Trophoblast cell (in vitro differentiated cells and primary cell): ENCODE measurements around the gene TBC1D16.

Experiments used
- DNase-seq, 2 donors: peaks; one replicate each; pipeline ENCODE4 v3.0.0-alpha.2; 2016
- H2AFZ ChIP-seq: 2 replicates; pipeline ENCODE4 v1.6.1; 2013; ENCODE audit warnings: low read length, moderate library complexity, mild to moderate bottlenecking; ENCODE audit not compliant: insufficient read depth, poor library complexity
- H2AK5ac ChIP-seq: 2 replicates; pipeline ENCODE4 v1.6.1; 2013; ENCODE audit warnings: mild to moderate bottlenecking, low read length
- H2BK120ac ChIP-seq: 2 replicates; pipeline ENCODE4 v1.6.1; 2013; ENCODE audit warnings: low read length, mild to moderate bottlenecking, moderate library complexity; ENCODE audit not compliant: insufficient read depth, poor library complexity
- H2BK12ac ChIP-seq: 2 replicates; pipeline ENCODE4 v1.6.1; 2013; ENCODE audit warnings: mild to moderate bottlenecking, low read length, moderate library complexity
- H2BK5ac ChIP-seq: 2 replicates; pipeline ENCODE4 v1.6.1; 2013; ENCODE audit warnings: low read length, low read depth, moderate library complexity, mild to moderate bottlenecking; ENCODE audit not compliant: poor library complexity
- H3K14ac ChIP-seq: 2 replicates; pipeline ENCODE4 v1.6.1; 2013; ENCODE audit warnings: mild to moderate bottlenecking, low read length
- H3K18ac ChIP-seq: 2 replicates; pipeline ENCODE4 v1.6.1; 2013; ENCODE audit warnings: mild to moderate bottlenecking, low read length
- H3K23ac ChIP-seq: 2 replicates; pipeline ENCODE4 v1.6.1; 2013; ENCODE audit warnings: low read length
- H3K27ac ChIP-seq: 2 replicates; pipeline ENCODE4 v1.5.1; 2013; ENCODE audit warnings: low read depth, mild to moderate bottlenecking, inconsistent platforms, low read length, moderate library complexity
- H3K27me3 ChIP-seq: 2 replicates; pipeline ENCODE4 v1.6.1; 2013; ENCODE audit warnings: inconsistent platforms, mild to moderate bottlenecking, low read length, moderate library complexity; ENCODE audit not compliant: insufficient read depth
- H3K36me3 ChIP-seq, 2 experiments: 1 replicate in 1 of 2; 2 replicates in 1 of 2; pipeline ENCODE4 v1.6.1; 2013; ENCODE audit warnings: low read length in 2 of 2, mild to moderate bottlenecking in 2 of 2, moderate library complexity in 1 of 2; ENCODE audit not compliant: insufficient read depth in 2 of 2, control insufficient read depth in 1 of 2
- H3K4ac ChIP-seq: 2 replicates; pipeline ENCODE4 v1.6.1; 2013; ENCODE audit warnings: low read depth, mild to moderate bottlenecking, low read length, moderate library complexity
- H3K4me1 ChIP-seq, 2 experiments: 1 replicate in 1 of 2; 2 replicates in 1 of 2; pipeline ENCODE4 v1.6.1; 2013; ENCODE audit warnings: low read length in 2 of 2, mild to moderate bottlenecking in 2 of 2, moderate library complexity in 1 of 2; ENCODE audit not compliant: insufficient read depth in 2 of 2, control insufficient read depth in 1 of 2
- H3K4me2 ChIP-seq: 2 replicates; pipeline ENCODE4 v1.6.1; 2013; ENCODE audit warnings: inconsistent platforms, mild to moderate bottlenecking, low read length, moderate library complexity
- H3K4me3 ChIP-seq: 2 replicates; pipeline ENCODE4 v1.5.1; 2013; ENCODE audit warnings: mild to moderate bottlenecking, low read depth, low read length, inconsistent platforms
- H3K79me1 ChIP-seq: one replicate; pipeline ENCODE4 v1.6.1; 2013; ENCODE audit warnings: low read length
- H3K79me2 ChIP-seq: 2 replicates; pipeline ENCODE4 v1.6.1; 2013; ENCODE audit warnings: low read length, mild to moderate bottlenecking; ENCODE audit not compliant: control insufficient read depth, insufficient read depth, poor library complexity
- H3K9ac ChIP-seq: 2 replicates; pipeline ENCODE4 v1.6.1; 2013; ENCODE audit warnings: mild to moderate bottlenecking, low read length
- H3K9me3 ChIP-seq: 2 replicates; pipeline ENCODE4 v1.6.1; 2013; ENCODE audit warnings: low read depth, mild to moderate bottlenecking, control low read depth, inconsistent platforms, low read length; ENCODE audit not compliant: insufficient read depth
- H4K12ac ChIP-seq: 2 replicates; pipeline ENCODE4 v1.6.1; 2013; ENCODE audit warnings: low read depth, mild to moderate bottlenecking, low read length, moderate library complexity
- H4K8ac ChIP-seq: 2 replicates; pipeline ENCODE4 v1.6.1; 2013; ENCODE audit warnings: low read depth, mild to moderate bottlenecking, low read length, moderate library complexity
- H4K91ac ChIP-seq: one replicate; pipeline ENCODE4 v1.6.1; 2013; ENCODE audit warnings: low read depth, mild to moderate bottlenecking, low read length, moderate library complexity
- WGBS: extraction: QIAGEN DNeasy Blood & Tissue Kit; methylation state at CpG from one replicate; pipeline ENCODE4 v1.1.7; 2013; ENCODE audit warnings: missing lambda C conversion rate; ENCODE audit not compliant: insufficient read length, insufficient coverage; ENCODE audit errors: extremely low coverage; 5-methylcytosine and 5-hydroxymethylcytosine counted together

Gene TBC1D16

DNA sequence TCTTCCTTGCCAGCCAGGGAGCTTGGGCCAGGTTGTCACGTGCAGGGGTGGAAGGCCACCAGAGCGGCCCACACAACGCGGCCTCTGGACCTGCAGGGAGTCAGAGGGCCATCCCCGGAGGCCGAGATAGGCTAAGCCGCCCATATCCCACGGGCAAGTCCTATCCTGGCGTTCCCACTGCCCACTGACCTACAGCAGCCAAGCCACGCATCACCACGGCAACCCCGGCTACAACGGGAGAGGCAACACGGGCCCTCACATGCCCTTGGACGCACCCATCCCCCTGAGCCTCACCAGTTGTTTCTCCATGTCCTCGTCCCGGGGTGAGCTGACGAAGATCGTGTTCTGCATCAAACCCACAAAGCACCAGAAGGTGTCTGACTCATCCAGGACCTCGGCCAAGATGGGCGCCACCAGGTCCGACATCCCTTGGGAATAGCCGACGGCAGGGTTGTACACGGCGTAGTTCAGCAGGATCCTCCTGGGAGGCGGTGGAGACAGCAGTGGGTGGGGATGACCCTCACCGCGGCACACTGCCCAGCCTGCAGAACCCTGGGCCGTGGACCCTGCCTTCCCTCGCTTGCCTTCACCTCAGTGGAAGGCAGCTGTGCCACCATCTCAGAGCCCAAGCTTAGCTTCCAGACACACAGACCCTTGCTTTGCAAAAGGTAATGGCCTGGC is 88.2 kb downstream of the TBC1D16 start:
- H3K14ac ChIP-seq: no peak overlapping the region
- H3K4me3 ChIP-seq: no peak overlapping the region
- peaks cover 27 to 32% of the 10 kb centered on the region in 2 experiments for H3K4me1 ChIP-seq
- H4K8ac ChIP-seq: no peak overlapping the region
- no peak overlapping the region for H4K91ac ChIP-seq
- H3K4ac ChIP-seq: no peak overlapping the region
- no peak overlapping the region for H4K12ac ChIP-seq
- H3K9ac ChIP-seq: no peak overlapping the region
- H3K18ac ChIP-seq: no peak overlapping the region
- no peaks in the 10 kb centered on the region for H3K79me2 ChIP-seq
- no peak overlapping the region for H2AK5ac ChIP-seq
- peaks cover 3% of the 10 kb centered on the region for H3K9me3 ChIP-seq
- H2BK120ac ChIP-seq: no peak overlapping the region
- H2AFZ ChIP-seq: no peak overlapping the region
- peaks cover 42 to 45% of the 10 kb centered on the region in 2 experiments for H3K36me3 ChIP-seq
- no peak overlapping the region for H2BK12ac ChIP-seq
- H3K23ac ChIP-seq: no peak overlapping the region
- no peak for DNase-seq
- no CpG with 5 or more reads among the region's 31 CpGs for WGBS
- no peak overlapping the region for H3K27ac ChIP-seq
- H3K4me2 ChIP-seq: no peak overlapping the region
- H3K27me3 ChIP-seq: no peaks in the 10 kb centered on the region
- no peak overlapping the region for H2BK5ac ChIP-seq
- H3K79me1 ChIP-seq: peaks cover 8% of the 10 kb centered on the region

GRCh38 chr17:79946352-79947231 is 89.1 kb downstream of the TBC1D16 start:
- no peak for DNase-seq
- Histone ChIP-seq H4K8ac (no peak overlapping the region), H3K23ac (no peak overlapping the region), H2AFZ (no peak overlapping the region), H3K9me3 (peaks cover 3% of the 10 kb centered on the region), H3K9ac (no peak overlapping the region), H3K4me2 (no peak overlapping the region), H2BK5ac (no peak overlapping the region), H3K4ac (no peak overlapping the region), H3K79me1 (peaks cover 5% of the 10 kb centered on the region), H2AK5ac (no peak overlapping the region), H4K12ac (no peak overlapping the region), H3K27ac (no peak overlapping the region), H3K4me3 (no peak overlapping the region), H3K4me1 (peaks cover 20 to 24% of the 10 kb centered on the region in 2 experiments), H2BK120ac (no peak overlapping the region), H3K79me2 (no peaks in the 10 kb centered on the region), H4K91ac (no peak overlapping the region), H3K27me3 (no peaks in the 10 kb centered on the region), H3K14ac (no peak overlapping the region), H3K18ac (no peak overlapping the region), H2BK12ac (no peak overlapping the region), H3K36me3 (peaks cover 47 to 49% of the 10 kb centered on the region in 2 experiments)
- no CpG with 5 or more reads among the region's 25 CpGs for WGBS

- Histone ChIP-seq H3K27ac (no peak overlapping the region), H3K4me2 (no peak overlapping the region), H2AK5ac (no peak overlapping the region), H3K9me3 (peaks cover 3% of the 10 kb centered on the region), H3K27me3 (no peaks in the 10 kb centered on the region), H4K12ac (no peak overlapping the region), H3K4me3 (no peak overlapping the region), H3K9ac (no peak overlapping the region), H3K23ac (no peak overlapping the region), H3K36me3 (peaks cover 47 to 55% of the 10 kb centered on the region in 2 experiments), H2BK12ac (no peak overlapping the region), H3K14ac (no peak overlapping the region), H2BK120ac (no peak overlapping the region), H3K4me1 (peaks cover 14 to 16% of the 10 kb centered on the region in 2 experiments), H3K4ac (no peak overlapping the region), H4K8ac (no peak overlapping the region), H2AFZ (no peak overlapping the region), H4K91ac (no peak overlapping the region), H3K18ac (no peak overlapping the region), H3K79me1 (no peaks in the 10 kb centered on the region), H2BK5ac (no peak overlapping the region), H3K79me2 (no peaks in the 10 kb centered on the region)
- no peak for DNase-seq
- no CpG with 5 or more reads among the region's 25 CpGs for WGBS
Observed at GRCh38 chr17:79945591-79946255, 89.9 kb downstream of the TBC1D16 start.

DNA sequence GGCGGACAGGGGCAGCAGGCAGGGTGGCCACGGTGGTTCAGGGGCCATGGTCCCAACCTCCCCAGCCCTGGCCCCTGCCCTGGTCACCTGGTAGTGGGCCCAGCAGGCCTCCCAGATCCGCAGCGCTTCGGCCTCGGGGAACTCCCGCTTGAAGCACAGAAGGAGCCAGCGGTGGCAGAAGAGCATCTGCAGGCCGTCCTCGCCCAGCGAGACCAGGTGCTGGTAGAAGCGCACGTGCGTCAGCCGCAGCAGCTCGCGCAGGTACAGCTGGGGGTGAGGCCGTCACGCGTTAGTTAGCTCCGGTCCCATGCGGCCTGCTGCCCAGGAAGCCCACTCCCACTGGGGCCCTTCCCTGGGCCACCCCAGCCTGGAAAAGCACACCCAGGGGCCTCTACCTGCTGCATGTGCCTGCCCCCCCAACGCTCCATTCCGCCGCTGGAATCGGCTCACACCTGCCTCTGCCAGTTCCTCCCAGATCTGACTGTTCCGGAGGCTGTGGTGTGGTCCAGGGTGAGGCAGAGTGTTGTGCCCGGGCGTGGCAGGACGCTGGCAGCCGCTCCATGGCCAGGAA is 90.8 kb downstream of the TBC1D16 start:
- peaks cover 6 to 8% of the 10 kb centered on the region in 2 experiments for H3K4me1 ChIP-seq
- no peak overlapping the region for H3K9ac ChIP-seq
- H3K18ac ChIP-seq: no peak overlapping the region
- DNase-seq: no peak
- no peak overlapping the region for H2AK5ac ChIP-seq
- no peak overlapping the region for H4K12ac ChIP-seq
- no peak overlapping the region for H4K91ac ChIP-seq
- H2BK5ac ChIP-seq: no peak overlapping the region
- H3K79me2 ChIP-seq: no peaks in the 10 kb centered on the region
- H2AFZ ChIP-seq: no peak overlapping the region
- no peak overlapping the region for H2BK120ac ChIP-seq
- H3K36me3 ChIP-seq: peaks cover 52 to 61% of the 10 kb centered on the region in 2 experiments
- H3K4me3 ChIP-seq: no peak overlapping the region
- H4K8ac ChIP-seq: no peak overlapping the region
- no peaks in the 10 kb centered on the region for H3K27me3 ChIP-seq
- H3K14ac ChIP-seq: no peak overlapping the region
- no peak overlapping the region for H3K4ac ChIP-seq
- no peak overlapping the region for H3K4me2 ChIP-seq
- no CpG with 5 or more reads among the region's 31 CpGs for WGBS
- H3K27ac ChIP-seq: no peak overlapping the region
- H3K9me3 ChIP-seq: peaks cover 3% of the 10 kb centered on the region
- H3K23ac ChIP-seq: no peak overlapping the region
- H3K79me1 ChIP-seq: no peaks in the 10 kb centered on the region
- no peak overlapping the region for H2BK12ac ChIP-seq
